DOHH2 (cell line): ENCODE results near the gene NR2F1-AS1.

Experiments
- H3F3A ChIP-seq: fragments of 200-600 bp; sonication (generic), shearing (Covaris generic); 2 replicates; pipeline ENCODE4 v1.6.0; 2016; ENCODE audit warnings: antibody characterized with exemption, mild to moderate bottlenecking; ENCODE audit not compliant: control insufficient read depth, insufficient read depth
- H3K27ac ChIP-seq: fragments of 200-600 bp; sonication (generic); 2 replicates; pipeline ENCODE4 v1.5.1; 2014; ENCODE audit warnings: low read depth, mild to moderate bottlenecking, low read length, moderate library complexity
- H3K27me3 ChIP-seq: fragments of 200-600 bp; sonication (generic); 2 replicates; pipeline ENCODE4 v1.6.1; 2014; ENCODE audit warnings: mild to moderate bottlenecking, low read length, mixed read lengths; ENCODE audit not compliant: control insufficient read depth
- H3K36me3 ChIP-seq: fragments of 200-600 bp; sonication (generic); 2 replicates; pipeline ENCODE4 v1.6.1; 2014; ENCODE audit warnings: mild to moderate bottlenecking, low read length, moderate library complexity, mixed read lengths; ENCODE audit not compliant: control insufficient read depth
- H3K4me1 ChIP-seq: fragments of 200-600 bp; sonication (generic); 2 replicates; pipeline ENCODE4 v1.6.1; 2014; ENCODE audit warnings: mild to moderate bottlenecking, low read length, mixed read lengths; ENCODE audit not compliant: control insufficient read depth
- H3K4me2 ChIP-seq: fragments of 200-600 bp; sonication (generic); 2 replicates; pipeline ENCODE4 v1.6.0; 2014; ENCODE audit warnings: mild to moderate bottlenecking, low read length, moderate library complexity
- H3K4me3 ChIP-seq: fragments of 200-600 bp; sonication (generic); 2 replicates; pipeline ENCODE4 v1.5.1; 2014; ENCODE audit warnings: mild to moderate bottlenecking, low read length, mixed read lengths
- H3K79me2 ChIP-seq: fragments of 200-600 bp; sonication (generic); 2 replicates; pipeline ENCODE4 v1.6.1; 2014; ENCODE audit warnings: mild to moderate bottlenecking, low read length, mixed read lengths; ENCODE audit not compliant: control insufficient read depth
- H3K9me2 ChIP-seq: fragments of 200-600 bp; sonication (generic); replicated peaks from 2 replicates; pipeline ENCODE4 v1.6.1; 2014; ENCODE audit warnings: mild to moderate bottlenecking, low read length, mixed read lengths; ENCODE audit not compliant: control insufficient read depth
- H3K9me3 ChIP-seq: fragments of 200-600 bp; sonication (generic); 2 replicates; pipeline ENCODE4 v1.6.1; 2014; ENCODE audit warnings: antibody characterized with exemption, low read length, mixed read lengths; ENCODE audit not compliant: control insufficient read depth, insufficient read depth
- H4K20me1 ChIP-seq: fragments of 200-600 bp; sonication (generic); 2 replicates; pipeline ENCODE4 v1.6.0; 2014; ENCODE audit warnings: low read depth, mild to moderate bottlenecking, antibody characterized with exemption, low read length, moderate library complexity; ENCODE audit not compliant: control insufficient read depth, insufficient read depth
- CTCF ChIP-seq: fragments of 200-600 bp; sonication (generic); IDR thresholded peaks from one replicate; pipeline ENCODE4 v1.5.1; 2014; ENCODE audit warnings: antibody characterized with exemption, mild to moderate bottlenecking, low read depth, low read length; ENCODE audit not compliant: poor library complexity, severe bottlenecking
- EZH2phosphoT487 ChIP-seq: fragments of 200-600 bp; sonication (generic); IDR thresholded peaks from 2 replicates; pipeline ENCODE4 v1.6.1; 2017; ENCODE audit warnings: borderline replicate concordance, mild to moderate bottlenecking, antibody characterized with exemption, low read length, moderate library complexity, mixed read lengths

NR2F1-AS1 gene

GRCh38 chr5:93583439-93583767 lies 2.4 kb upstream of the NR2F1-AS1 start:
- Histone ChIP-seq H3K9me2 (no peaks in the 10 kb centered on the region), H3K36me3 (no peaks in the 10 kb centered on the region), H3K27me3 (peaks cover 58% of the 10 kb centered on the region), H3F3A (no peaks in the 10 kb centered on the region), H3K9me3 (no peaks in the 10 kb centered on the region), H4K20me1 (no peaks in the 10 kb centered on the region), H3K4me2 (peak overlapping the region; percentile 69), H3K4me1 (peaks cover 24% of the 10 kb centered on the region), H3K27ac (no peak overlapping the region), H3K79me2 (no peaks in the 10 kb centered on the region), H3K4me3 (peak overlapping the region; percentile 51)
- no peak for TF ChIP-seq CTCF
- peak; percentile 41; the same call in 1 of the 2 replicates for TF ChIP-seq EZH2phosphoT487

- Histone ChIP-seq H3K27ac (no peak within 1 kb of the TSS), H3K27me3 (peaks cover 62% of the 10 kb centered on the region), H3K4me2 (peak within 1 kb of the TSS; percentile 69), H3K4me3 (peak within 1 kb of the TSS; percentile 56), H3K36me3 (no peaks in the 10 kb centered on the region), H4K20me1 (no peaks in the 10 kb centered on the region), H3F3A (no peaks in the 10 kb centered on the region), H3K79me2 (no peaks in the 10 kb centered on the region), H3K4me1 (peaks cover 24% of the 10 kb centered on the region), H3K9me2 (no peaks in the 10 kb centered on the region), H3K9me3 (no peaks in the 10 kb centered on the region)
- TF ChIP-seq CTCF (no peak), EZH2phosphoT487 (peak; percentile 61; the same call in 1 of the 2 replicates)
Measured at GRCh38 chr5:93582677-93583438, 1.8 kb upstream of the NR2F1-AS1 start, which contains the start of gene NR2F1. TSS of gene NR2F1 (plus strand) at chr5:93583222. CDS start at chr5:93585024, 1,802 bp downstream.

- no peaks in the 10 kb centered on the region for H3K9me2 ChIP-seq
- no peaks in the 10 kb centered on the region for H3F3A ChIP-seq
- peak overlapping the region; percentile 56 for H3K4me3 ChIP-seq
- peak overlapping the region; percentile 69 for H3K4me2 ChIP-seq
- peaks cover 70% of the 10 kb centered on the region for H3K27me3 ChIP-seq
- H3K9me3 ChIP-seq: no peaks in the 10 kb centered on the region
- H3K79me2 ChIP-seq: no peaks in the 10 kb centered on the region
- H3K4me1 ChIP-seq: peaks cover 24% of the 10 kb centered on the region
- no peak overlapping the region for H3K27ac ChIP-seq
- TF ChIP-seq EZH2phosphoT487 (no peak), CTCF (no peak)
- H3K36me3 ChIP-seq: no peaks in the 10 kb centered on the region
- H4K20me1 ChIP-seq: no peaks in the 10 kb centered on the region
Measured at GRCh38 chr5:93582167-93582462, 1.1 kb upstream of the NR2F1-AS1 start.
